ENCODE measurements around the gene DNASE1L1. TPM values are rescaled to one million over a fixed set of nuclear protein-coding genes. Genes with fewer than 3 reads are reported as not detected.

DNASE1L1 gene
- total RNA-seq, 1 donor from 2014 or later, result 14.4 TPM

DNA sequence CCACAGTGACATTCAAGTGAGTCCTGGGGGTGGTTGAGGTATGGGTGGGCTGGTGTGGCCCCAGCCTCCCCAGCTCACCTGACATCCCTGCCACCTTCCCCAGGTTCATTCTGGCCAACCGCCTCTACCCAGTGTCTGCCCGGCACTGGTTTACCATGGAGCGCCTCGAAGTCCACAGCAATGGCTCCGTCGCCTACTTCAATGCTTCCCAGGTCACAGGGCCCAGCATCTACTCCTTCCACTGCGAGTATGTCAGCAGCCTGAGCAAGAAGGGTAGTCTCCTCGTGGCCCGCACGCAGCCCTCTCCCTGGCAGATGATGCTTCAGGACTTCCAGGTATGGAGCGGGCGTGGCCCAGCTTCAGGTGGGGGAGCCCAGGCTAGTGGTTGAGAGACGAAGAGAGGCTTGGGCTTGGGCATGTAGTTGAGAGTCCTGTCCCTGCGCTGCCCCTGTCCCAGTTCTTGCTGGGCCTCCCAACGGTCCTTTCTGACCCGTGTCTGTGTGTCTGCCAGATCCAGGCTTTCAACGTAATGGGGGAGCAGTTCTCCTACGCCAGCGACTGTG lies 26.2 kb upstream of the DNASE1L1 start:
- Mint-ChIP-seq H3K27ac (no peak overlapping the region), H3K4me3 (no peak overlapping the region), H3K27me3 (no peaks in the 10 kb centered on the region), H3K4me1 (ENCODE audit: unreplicated experiment) (peaks cover 7% of the 10 kb centered on the region), H3K36me3 (peaks cover 6% of the 10 kb centered on the region), H3K9me3 (no peaks in the 10 kb centered on the region)
- no peak for DNase-seq (ENCODE audit: extremely low spot score, unreplicated experiment)
- no peak for TF ChIP-seq CTCF (conservative IDR thresholded peaks at IDR 0.05)

DNA sequence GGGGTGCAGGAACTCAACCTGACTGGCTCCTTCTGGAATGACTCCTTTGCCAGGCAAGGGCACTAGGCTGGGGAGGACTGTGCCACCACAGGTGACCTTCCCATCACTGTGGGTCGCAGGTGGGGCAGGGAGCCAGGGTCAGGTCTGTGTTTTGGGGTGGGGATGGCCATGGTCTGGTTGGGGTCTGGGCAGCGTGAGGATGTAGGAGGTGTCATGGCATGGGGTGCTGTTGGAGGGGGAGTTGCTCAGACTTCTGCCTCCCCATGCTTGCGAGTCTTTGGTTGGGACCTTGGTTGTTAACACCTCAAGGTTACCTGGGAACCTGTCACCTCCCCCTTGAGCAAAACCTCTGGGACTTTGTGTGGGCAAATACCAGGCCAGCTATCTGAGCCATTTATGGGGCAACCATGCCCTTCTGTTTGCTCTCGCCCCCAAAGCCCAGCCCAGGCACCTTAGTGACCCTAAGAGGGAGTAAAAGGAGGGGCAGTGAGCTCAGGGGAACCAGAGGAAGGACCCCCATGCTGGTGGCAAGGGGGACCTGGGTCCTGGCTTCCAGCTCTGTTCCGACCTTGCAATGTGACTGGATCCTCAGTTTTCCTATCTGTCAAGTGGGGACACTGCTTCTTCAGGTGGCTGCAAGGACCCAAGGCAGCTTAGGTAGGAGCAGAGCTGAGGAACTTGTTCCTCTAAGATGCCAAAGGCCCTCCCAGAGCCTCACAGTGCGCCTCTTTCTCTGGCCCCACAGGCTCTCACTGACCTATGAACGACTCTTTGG lies 25.5 kb upstream of the DNASE1L1 start:
- no peaks in the 10 kb centered on the region for H3K27me3 Mint-ChIP-seq
- DNase-seq (ENCODE audit: extremely low spot score, unreplicated experiment), result no peak
- H3K4me3 Mint-ChIP-seq, result no peak overlapping the region
- no peak overlapping the region for H3K27ac Mint-ChIP-seq
- peaks cover 7% of the 10 kb centered on the region for H3K4me1 Mint-ChIP-seq (ENCODE audit: unreplicated experiment)
- no peak for TF ChIP-seq CTCF (conservative IDR thresholded peaks at IDR 0.05)
- no peaks in the 10 kb centered on the region for H3K9me3 Mint-ChIP-seq
- peaks cover 6% of the 10 kb centered on the region for H3K36me3 Mint-ChIP-seq

DNA sequence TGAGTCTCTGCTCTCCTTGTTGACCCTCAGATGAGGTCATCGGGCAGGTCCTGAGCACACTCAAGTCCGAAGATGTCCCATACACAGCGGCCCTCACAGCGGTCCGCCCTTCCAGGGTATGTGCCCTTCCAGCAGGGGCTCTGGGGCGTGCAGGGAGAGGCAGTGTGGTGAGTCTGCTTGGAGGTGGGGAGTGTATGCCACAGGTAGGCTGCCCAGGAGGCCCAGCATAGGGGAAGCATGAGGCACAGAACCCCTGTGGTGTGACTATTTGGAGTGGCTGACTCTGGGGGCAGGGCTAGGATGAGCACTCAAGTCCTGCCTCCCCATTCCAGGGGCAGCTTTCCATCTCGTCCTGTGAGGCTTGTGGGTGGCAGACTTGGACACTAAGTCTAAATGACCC lies 24.6 kb upstream of the DNASE1L1 start:
- Mint-ChIP-seq H3K27me3 (no peaks in the 10 kb centered on the region), H3K36me3 (peaks cover 6% of the 10 kb centered on the region), H3K9me3 (no peaks in the 10 kb centered on the region), H3K4me1 (ENCODE audit: unreplicated experiment) (peaks cover 7% of the 10 kb centered on the region), H3K27ac (no peak overlapping the region), H3K4me3 (peak overlapping the region; percentile 10)
- DNase-seq (ENCODE audit: extremely low spot score, unreplicated experiment), result no peak
- no peak for TF ChIP-seq CTCF (conservative IDR thresholded peaks at IDR 0.05)

DNA sequence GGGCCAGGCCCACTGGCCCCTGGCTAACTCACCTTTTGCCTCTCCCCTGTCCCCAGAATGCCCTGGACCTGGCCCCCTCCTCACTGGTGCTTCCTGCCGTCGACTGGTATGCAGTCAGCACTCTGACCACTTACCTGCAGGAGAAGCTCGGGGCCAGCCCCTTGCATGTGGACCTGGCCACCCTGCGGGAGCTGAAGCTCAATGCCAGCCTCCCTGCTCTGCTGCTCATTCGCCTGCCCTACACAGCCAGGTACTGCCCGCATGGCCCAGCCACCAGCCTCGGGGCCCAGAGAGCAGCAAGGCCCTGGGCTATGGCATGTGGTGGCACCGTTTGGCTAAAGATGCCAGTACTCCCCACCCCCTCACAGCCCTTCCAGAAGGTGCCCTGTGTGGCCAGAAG lies 23.2 kb upstream of the DNASE1L1 start:
- H3K9me3 Mint-ChIP-seq, result no peaks in the 10 kb centered on the region

DNA sequence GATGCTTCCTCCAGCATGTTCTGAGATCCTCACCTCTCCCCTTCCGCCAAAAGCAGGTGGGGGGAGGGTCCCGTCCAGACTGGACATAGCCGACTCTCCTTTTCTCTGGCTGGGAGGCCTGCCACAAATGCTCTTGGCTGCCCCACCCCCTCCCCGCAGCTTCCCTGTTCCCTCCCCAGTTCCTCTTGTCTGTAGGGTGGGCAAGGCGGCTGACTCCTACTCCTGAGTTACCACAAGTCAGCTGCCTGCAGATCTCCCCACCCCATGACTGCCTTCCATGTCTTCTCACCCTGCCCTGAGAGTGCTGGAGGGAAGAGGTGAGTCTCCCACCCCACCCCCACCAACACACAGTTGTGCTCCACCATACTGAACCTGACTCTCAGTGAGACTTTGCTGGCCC lies 22.3 kb upstream of the DNASE1L1 start:
- Mint-ChIP-seq H3K27ac (no peak overlapping the region), H3K36me3 (peaks cover 6% of the 10 kb centered on the region)

More for the DNA sequence above, 23.2 kb upstream of the DNASE1L1 start:
- no peak for DNase-seq (ENCODE audit: extremely low spot score, unreplicated experiment)
- Mint-ChIP-seq H3K4me1 (ENCODE audit: unreplicated experiment) (peaks cover 7% of the 10 kb centered on the region), H3K36me3 (peaks cover 6% of the 10 kb centered on the region), H3K27ac (no peak overlapping the region), H3K27me3 (no peaks in the 10 kb centered on the region), H3K4me3 (no peak overlapping the region)
- TF ChIP-seq CTCF (conservative IDR thresholded peaks at IDR 0.05), result no peak

More for the DNA sequence above, 22.3 kb upstream of the DNASE1L1 start:
- H3K9me3 Mint-ChIP-seq, result no peaks in the 10 kb centered on the region
- H3K4me3 Mint-ChIP-seq, result no peak overlapping the region
- TF ChIP-seq CTCF (conservative IDR thresholded peaks at IDR 0.05), result no peak
- H3K4me1 Mint-ChIP-seq (ENCODE audit: unreplicated experiment), result peaks cover 6% of the 10 kb centered on the region
- H3K27me3 Mint-ChIP-seq, result no peaks in the 10 kb centered on the region
- no peak for DNase-seq (ENCODE audit: extremely low spot score, unreplicated experiment)
